Psoas muscle (tissue), 8 donors: ENCODE results near the gene SELPLG. TPM values are rescaled to one million over a fixed set of nuclear protein-coding genes. Genes with fewer than 3 reads are reported as not detected.

Source experiments
- ATAC-seq, 4 donors: fragments of 200-7000 bp; cut with Tn5 transposase; one replicate each; pipeline ENCODE4 v1.9.1; 2020; ENCODE audit warnings: moderate library complexity in 3 of 4, mild to moderate bottlenecking in 2 of 4
- DNase-seq, 2 donors: peaks; one replicate each; pipeline ENCODE4 v3.0.0-alpha.2; 2020
- H3K27ac ChIP-seq: fragments of 200-600 bp; one replicate; pipeline ENCODE4 v1.8.0; 2022
- H3K27me3 ChIP-seq, 3 donors: fragments of 200-600 bp in 1 of 3; one replicate each; pipeline versions ENCODE4 v1.6.1 to v1.8.0; 2013 to 2022; ENCODE audit warnings: low read length in 2 of 3, mild to moderate bottlenecking in 2 of 3, moderate library complexity in 1 of 3; ENCODE audit not compliant: insufficient read depth in 3 of 3
- H3K36me3 ChIP-seq, 2 donors: fragments of 200-600 bp in 1 of 2; one replicate each; pipeline versions ENCODE4 v1.6.1 to v1.8.0; 2013 to 2022; ENCODE audit warnings: low read depth in 1 of 2, mild to moderate bottlenecking in 1 of 2, moderate library complexity in 1 of 2; ENCODE audit not compliant: insufficient read depth in 1 of 2
- H3K4me1 ChIP-seq: fragments of 200-600 bp; one replicate; pipeline ENCODE4 v1.8.0; 2022
- H3K4me3 ChIP-seq: fragments of 200-600 bp; one replicate; pipeline ENCODE4 v1.8.0; 2022; ENCODE audit warnings: mild to moderate bottlenecking
- H3K9me3 ChIP-seq: fragments of 200-600 bp; one replicate; pipeline ENCODE4 v1.8.0; 2022
- WGBS, 3 donors: extraction: QIAGEN DNeasy Blood & Tissue Kit; methylation state at CpG; one replicate each; pipeline versions ENCODE4 v1.1.6 to v1.1.7; 2013; 5-methylcytosine and 5-hydroxymethylcytosine counted together
- intact Hi-C, 2 donors: fragments of 100-400 bp; cut with DNase I; formaldehyde crosslinking; loops; one replicate each; pipeline versions ENCODE4 v1.11.0 to v1.14.2; 2022
- polyA plus RNA-seq, 3 donors: library from polyadenylated mRNA; stranded (reverse); fragments of 200-250 nt; gene quantifications; one replicate each; pipeline ENCODE4 v1.2.3, GENCODE V29; 2013
- total RNA-seq, 4 donors: library from RNA; stranded (reverse); fragmentation: NEBNext Ultra II Directional in 2 of 4; extraction: Animal tissue kit (Norgen Biotek cat#: 25700) in 2 of 4; gene quantifications; one replicate each; pipeline versions ENCODE4 v1.2.1 to v1.2.4, GENCODE V29; 2021 to 2023
- TF ChIP-seq, protein P1 (sequence below): fragments of 200-600 bp; IDR thresholded peaks from one replicate; pipeline ENCODE4 v1.8.0; 2022; ENCODE audit warnings: antibody characterized with exemption
- donor health status: healthy with polysubstance abuse.
- donor health status: DM: no; HTN: no; CAD: no; lungs with moderate emphysema.
- donor health status: Bipolar disorder and iron deficiency.
- donor health status: healthy.
- donor health status: DM: yes; HTN: yes; CAD: no.
- donor health status: DM: no; HTN: no; CAD: no.
- donor health status: DM: no; HTN: no; CAD: no.
- donor health status: DM: yes; HTN: yes; CAD: no.

The SELPLG gene
- total and polyA plus RNA-seq, 7 donors = 0.62 to 3.8 (median 1.5) TPM

DNA sequence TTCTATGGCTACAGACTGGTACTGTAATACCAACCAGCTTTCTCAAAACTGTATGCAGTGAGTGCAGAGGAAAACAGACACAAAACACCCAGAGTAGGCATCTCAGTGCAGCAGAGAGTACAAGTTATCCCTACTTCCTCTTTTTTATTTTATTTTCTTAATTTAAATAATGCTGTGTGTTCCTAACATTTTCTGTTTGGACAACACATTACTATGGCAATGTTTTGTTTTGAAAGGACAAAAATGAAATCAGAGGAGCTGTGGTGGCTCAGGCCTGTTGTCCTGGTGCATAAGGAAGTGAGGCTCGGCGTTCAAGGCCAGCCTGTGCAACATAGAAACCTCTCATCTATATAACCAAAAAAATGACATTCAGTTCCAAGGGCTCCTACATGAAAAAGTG, 33.7 kb upstream of the SELPLG start:
- TF ChIP-seq, protein P1, sequence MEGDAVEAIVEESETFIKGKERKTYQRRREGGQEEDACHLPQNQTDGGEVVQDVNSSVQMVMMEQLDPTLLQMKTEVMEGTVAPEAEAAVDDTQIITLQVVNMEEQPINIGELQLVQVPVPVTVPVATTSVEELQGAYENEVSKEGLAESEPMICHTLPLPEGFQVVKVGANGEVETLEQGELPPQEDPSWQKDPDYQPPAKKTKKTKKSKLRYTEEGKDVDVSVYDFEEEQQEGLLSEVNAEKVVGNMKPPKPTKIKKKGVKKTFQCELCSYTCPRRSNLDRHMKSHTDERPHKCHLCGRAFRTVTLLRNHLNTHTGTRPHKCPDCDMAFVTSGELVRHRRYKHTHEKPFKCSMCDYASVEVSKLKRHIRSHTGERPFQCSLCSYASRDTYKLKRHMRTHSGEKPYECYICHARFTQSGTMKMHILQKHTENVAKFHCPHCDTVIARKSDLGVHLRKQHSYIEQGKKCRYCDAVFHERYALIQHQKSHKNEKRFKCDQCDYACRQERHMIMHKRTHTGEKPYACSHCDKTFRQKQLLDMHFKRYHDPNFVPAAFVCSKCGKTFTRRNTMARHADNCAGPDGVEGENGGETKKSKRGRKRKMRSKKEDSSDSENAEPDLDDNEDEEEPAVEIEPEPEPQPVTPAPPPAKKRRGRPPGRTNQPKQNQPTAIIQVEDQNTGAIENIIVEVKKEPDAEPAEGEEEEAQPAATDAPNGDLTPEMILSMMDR = no peak
- intact Hi-C loops = loop anchor here (5.0 to 10.0 kb wide), 5 partner anchors 120 to 427 kb away; partner anchors contain the start of genes ALKBH2 (in 1 of the 2), SSH1 (in 1 of the 2) and UNG (in 1 of the 2)
- no peak for ATAC-seq
- Histone ChIP-seq H3K9me3 (no peaks in the 10 kb centered on the region), H3K36me3 (peaks cover 0 to 3% of the 10 kb centered on the region in 2 donors), H3K4me3 (no peak overlapping the region), H3K27me3 (no peaks in the 10 kb centered on the region), H3K4me1 (peaks cover 64% of the 10 kb centered on the region), H3K27ac (peak overlapping the region; percentile 86)
- WGBS, 3 donors = 63 to 70% (median 69%) methylated on average over 2 of the region's 2 CpGs
- no peak for DNase-seq

DNA sequence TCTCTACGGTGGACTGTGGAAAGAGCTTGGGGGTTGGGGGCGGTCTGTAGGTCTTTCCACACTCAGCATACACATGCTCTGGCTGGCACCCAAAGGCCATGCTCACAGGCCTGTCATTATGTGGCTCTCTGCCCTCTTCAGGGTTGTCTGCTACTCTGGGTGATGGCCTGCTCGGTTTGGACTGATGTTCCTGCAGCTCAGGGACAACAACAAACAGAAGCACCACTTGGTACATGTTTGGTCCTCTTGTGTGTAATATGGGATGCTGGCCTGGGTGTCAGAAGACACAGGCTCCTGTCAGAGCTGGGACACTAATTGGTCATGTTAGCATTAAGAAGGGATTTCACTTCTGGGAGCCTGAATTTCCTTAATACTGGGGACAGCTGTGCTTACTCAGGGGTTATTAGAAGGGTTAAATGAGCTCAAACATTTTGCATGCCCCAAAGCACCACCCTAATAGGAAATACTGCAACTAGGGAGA, 32.7 kb upstream of the SELPLG start:
- Histone ChIP-seq H3K4me3 (no peak overlapping the region), H3K4me1 (peaks cover 64% of the 10 kb centered on the region), H3K36me3 (peaks cover 4 to 6% of the 10 kb centered on the region in 2 donors), H3K9me3 (no peaks in the 10 kb centered on the region), H3K27ac (peak overlapping the region; percentile 86), H3K27me3 (no peaks in the 10 kb centered on the region)
- DNase-seq (peak; percentile 63 to 70), ATAC-seq (peak; percentile 53 to 70 (median 64))
- TF ChIP-seq, protein P1 = no peak
- 23 to 32% (median 26%) methylated on average over 3 of the region's 3 CpGs for WGBS, 3 donors
- intact Hi-C loops = loop anchor here (5.0 to 10.0 kb wide), 5 partner anchors 121 to 428 kb away; partner anchors contain the start of genes ALKBH2 (in 1 of the 2), SSH1 (in 1 of the 2) and UNG (in 1 of the 2)

DNA sequence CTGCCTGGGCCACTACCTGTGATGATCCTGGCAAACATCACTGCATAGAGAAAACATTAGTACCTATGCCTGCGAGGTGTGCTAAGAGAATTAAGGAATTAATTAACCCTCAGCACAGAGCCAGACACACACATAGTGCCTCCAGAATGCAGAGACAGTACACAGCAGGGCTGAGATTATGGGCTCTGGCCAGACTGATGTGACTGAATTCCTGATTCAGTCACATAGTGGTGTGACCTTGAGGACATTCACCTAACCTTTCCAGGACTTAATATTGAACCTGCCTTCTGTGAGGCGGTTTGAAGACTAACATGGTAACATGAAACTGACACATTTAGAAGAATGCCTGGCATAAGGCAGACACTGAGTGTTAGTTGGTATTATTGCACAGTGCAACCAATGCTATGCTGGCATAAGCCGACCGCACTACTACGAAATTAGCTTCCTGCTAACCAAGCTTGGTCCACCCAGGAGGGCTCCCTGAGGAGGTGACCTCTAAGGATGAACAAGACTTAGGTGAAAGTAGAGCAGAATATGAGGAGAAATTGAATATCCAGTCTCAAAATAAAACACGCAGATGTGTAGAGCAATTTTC, 32.0 kb upstream of the SELPLG start:
- H3K4me1 ChIP-seq = peaks cover 64% of the 10 kb centered on the region
- H3K27me3 ChIP-seq = no peaks in the 10 kb centered on the region
- intact Hi-C loops = loop anchor here (1.0 to 10.0 kb wide), 7 partner anchors 65 to 429 kb away; partner anchors contain the start of genes ALKBH2 (in 1 of the 2), CORO1C (in 1 of the 2), SSH1 (in 1 of the 2) and UNG (in 1 of the 2)
- H3K9me3 ChIP-seq = no peaks in the 10 kb centered on the region
- TF ChIP-seq, protein P1 = no peak
- H3K36me3 ChIP-seq = peaks cover 5 to 13% of the 10 kb centered on the region in 2 donors
- DNase-seq = no peak
- H3K27ac ChIP-seq = peak overlapping the region; percentile 86
- H3K4me3 ChIP-seq = no peak overlapping the region
- peak; percentile 56 to 65 (median 62) for ATAC-seq
- 33 to 54% (median 37%) methylated on average over 6 of the region's 6 CpGs for WGBS, 3 donors

DNA sequence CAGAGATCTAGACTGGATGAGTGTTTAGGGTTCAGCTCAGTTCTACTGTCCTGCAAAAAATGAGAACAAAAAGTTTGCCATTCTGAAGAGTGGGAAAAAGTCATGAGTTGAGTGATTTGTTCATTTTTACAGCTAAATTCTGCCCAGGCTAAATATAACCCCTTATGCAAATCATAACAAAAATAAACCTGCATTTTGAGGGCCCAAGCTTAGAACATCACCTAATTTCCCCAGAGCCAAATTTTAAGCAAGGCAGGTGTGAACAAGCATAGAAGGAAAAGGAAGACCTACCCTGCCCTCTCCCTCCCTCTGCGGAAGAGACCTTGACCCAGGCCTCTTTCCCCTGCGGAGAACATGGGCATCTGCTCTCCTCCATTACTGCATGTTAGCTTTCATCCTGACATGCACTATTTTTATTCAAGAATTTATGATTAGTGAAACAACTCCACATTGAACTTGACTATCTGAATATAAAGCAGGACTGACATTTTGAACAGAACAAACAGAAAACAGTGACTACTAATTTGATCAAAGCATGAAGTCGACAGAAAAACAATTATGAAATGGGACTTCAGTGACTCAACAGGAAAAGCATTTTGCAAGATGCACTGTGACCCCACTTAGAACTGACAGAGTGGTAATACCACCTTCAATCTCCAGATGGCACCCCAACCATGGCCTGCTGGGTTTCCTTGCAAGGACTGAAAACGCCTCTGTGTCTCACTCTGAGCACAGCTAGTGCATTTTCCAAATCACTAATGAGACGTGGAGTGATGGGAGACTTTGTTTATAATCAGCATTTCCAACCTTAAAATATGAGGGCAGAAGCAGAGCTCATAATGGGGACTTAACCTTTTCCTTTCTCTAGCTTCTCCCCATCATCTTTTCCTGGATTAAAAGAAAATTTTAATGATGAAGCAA, 30.9 kb upstream of the SELPLG start:
- no peak overlapping the region for H3K4me3 ChIP-seq
- H3K27ac ChIP-seq = peak overlapping the region; percentile 86
- intact Hi-C loops = loop anchor here (1.0 to 10.0 kb wide), 7 partner anchors 66 to 430 kb away; partner anchors contain the start of genes ALKBH2 (in 1 of the 2), CORO1C (in 1 of the 2), SSH1 (in 1 of the 2) and UNG (in 1 of the 2)
- DNase-seq = peak; percentile 75 to 85
- no peaks in the 10 kb centered on the region for H3K27me3 ChIP-seq
- 5 to 12% (median 6%) methylated on average over 5 of the region's 5 CpGs for WGBS, 3 donors
- TF ChIP-seq, protein P1 = peak; percentile 94
- H3K4me1 ChIP-seq = peaks cover 58% of the 10 kb centered on the region
- no peaks in the 10 kb centered on the region for H3K9me3 ChIP-seq
- peak; percentile 91 to 95 (median 92) for ATAC-seq
- peaks cover 6 to 23% of the 10 kb centered on the region in 2 donors for H3K36me3 ChIP-seq
